RWPE2 (cell line): ENCODE results near the gene PDCD1LG2.
A peak's percentile ranks its signal among the peaks of the same experiment; 100 is the strongest.
"Not testable (repeated sequence)": the region's sequence is repeated elsewhere in the genome, so short reads cannot be mapped to it uniquely, and the experiment has no call there.

Experiments
- ATAC-seq: fragments of 200-7000 bp; cut with Tn5 transposase; 3 replicates; pipeline ENCODE4 v1.9.1; 2021; ENCODE audit warnings: low read depth
- DNase-seq: peaks from one replicate; pipeline ENCODE4 v3.0.0-alpha.2; 2020; ENCODE audit warnings: low spot score
- H3K27ac ChIP-seq: fragments of 450-650 bp; 2 replicates; pipeline ENCODE4 v1.5.1; 2017; ENCODE audit warnings: mild to moderate bottlenecking; ENCODE audit not compliant: poor library complexity, severe bottlenecking
- H3K27me3 ChIP-seq: fragments of 250-450 bp; sonication (Bioruptor Pico); 2 replicates; pipeline ENCODE4 v1.5.1; 2021; ENCODE audit warnings: mild to moderate bottlenecking, moderate library complexity; ENCODE audit not compliant: insufficient read depth, poor library complexity, severe bottlenecking
- H3K36me3 ChIP-seq: fragments of 250-450 bp; sonication (Bioruptor Pico); 2 replicates; pipeline ENCODE4 v1.5.1; 2020; ENCODE audit warnings: low read depth, mild to moderate bottlenecking, moderate library complexity
- H3K4me1 ChIP-seq: fragments of 250-450 bp; sonication (Bioruptor Pico); 2 replicates; pipeline ENCODE4 v1.5.1; 2021; ENCODE audit warnings: mild to moderate bottlenecking, moderate library complexity; ENCODE audit not compliant: insufficient read depth, poor library complexity, severe bottlenecking
- H3K4me3 ChIP-seq: fragments of 250-450 bp; sonication (Bioruptor Pico); 2 replicates; pipeline ENCODE4 v1.5.1; 2021; ENCODE audit warnings: mild to moderate bottlenecking, moderate library complexity; ENCODE audit not compliant: severe bottlenecking
- H3K9me3 ChIP-seq: fragments of 250-450 bp; sonication (Bioruptor Pico); 2 replicates; pipeline ENCODE4 v1.5.1; 2021; ENCODE audit warnings: mild to moderate bottlenecking, moderate library complexity; ENCODE audit not compliant: severe bottlenecking
- CTCF ChIP-seq: fragments of 450-650 bp; IDR thresholded peaks from one replicate; pipeline ENCODE4 v1.5.1; 2017; ENCODE audit warnings: mild to moderate bottlenecking, moderate library complexity; ENCODE audit not compliant: poor library complexity, severe bottlenecking

The PDCD1LG2 gene

DNA sequence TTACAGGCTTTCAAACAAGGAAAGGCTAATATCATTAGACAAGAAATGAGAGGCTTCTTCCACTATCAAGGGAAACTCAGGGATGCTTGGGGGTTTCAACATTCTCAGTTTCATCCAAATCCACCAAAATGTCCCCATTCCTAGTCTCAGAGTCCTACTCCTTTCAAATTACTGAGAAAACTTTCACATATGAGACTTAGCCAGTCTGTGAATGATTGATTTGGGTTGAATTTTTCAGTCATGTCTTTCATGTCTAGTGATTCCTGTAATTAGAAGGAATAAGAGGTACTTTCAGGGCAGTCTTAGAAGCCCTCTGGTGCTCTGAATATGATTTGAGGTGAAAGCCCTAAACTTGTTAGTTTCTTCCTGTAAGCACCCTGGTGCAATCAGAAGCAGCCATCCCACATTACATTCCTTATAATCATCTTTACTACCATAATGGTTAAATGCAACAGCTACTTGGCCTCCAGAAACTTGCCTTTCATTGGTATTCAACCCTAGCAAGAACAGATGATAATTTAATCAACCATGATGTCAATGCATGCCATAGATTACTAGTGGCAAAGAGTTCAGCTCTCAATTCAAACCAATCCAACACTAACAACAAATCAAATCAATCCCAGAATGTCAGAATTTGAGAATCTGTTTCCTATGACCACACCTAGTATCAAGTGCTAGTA, 67.8 kb downstream of the PDCD1LG2 start:
- Histone ChIP-seq H3K27me3 (no peaks in the 10 kb centered on the region), H3K27ac (peak overlapping the region; percentile 11), H3K4me1 (peaks cover 5% of the 10 kb centered on the region), H3K9me3 (no peaks in the 10 kb centered on the region), H3K36me3 (no peaks in the 10 kb centered on the region), H3K4me3 (no peak overlapping the region)
- DNase-seq (no peak), ATAC-seq (no peak)
- no peak for TF ChIP-seq CTCF

DNA sequence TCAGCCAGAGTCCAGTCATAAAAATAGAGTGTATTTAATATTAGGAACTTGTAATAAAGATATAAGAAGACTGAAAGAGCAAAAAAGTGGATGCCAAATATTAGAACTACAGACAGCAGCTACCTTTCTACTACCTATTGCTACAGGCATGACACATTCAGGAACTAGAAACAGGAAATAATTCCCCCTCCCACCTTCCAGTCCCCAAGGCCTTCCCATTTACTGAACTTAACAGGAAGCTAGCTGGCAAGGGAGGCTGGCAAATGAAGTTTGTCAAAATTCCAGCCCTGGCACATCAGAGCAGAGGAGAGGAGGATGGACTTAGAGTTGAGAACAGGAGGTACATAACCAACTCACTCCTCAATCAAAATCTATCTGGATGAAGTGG, 68.4 kb downstream of the PDCD1LG2 start:
- no peak for DNase-seq
- no peak for TF ChIP-seq CTCF
- ATAC-seq = 0 out of 3 replicates have a peak, but pooled peaks have one; percentile 50
- Histone ChIP-seq H3K36me3 (no peaks in the 10 kb centered on the region), H3K27me3 (no peaks in the 10 kb centered on the region), H3K4me3 (no peak overlapping the region), H3K4me1 (peaks cover 5% of the 10 kb centered on the region), H3K9me3 (no peaks in the 10 kb centered on the region), H3K27ac (peak overlapping the region; percentile 11)

DNA sequence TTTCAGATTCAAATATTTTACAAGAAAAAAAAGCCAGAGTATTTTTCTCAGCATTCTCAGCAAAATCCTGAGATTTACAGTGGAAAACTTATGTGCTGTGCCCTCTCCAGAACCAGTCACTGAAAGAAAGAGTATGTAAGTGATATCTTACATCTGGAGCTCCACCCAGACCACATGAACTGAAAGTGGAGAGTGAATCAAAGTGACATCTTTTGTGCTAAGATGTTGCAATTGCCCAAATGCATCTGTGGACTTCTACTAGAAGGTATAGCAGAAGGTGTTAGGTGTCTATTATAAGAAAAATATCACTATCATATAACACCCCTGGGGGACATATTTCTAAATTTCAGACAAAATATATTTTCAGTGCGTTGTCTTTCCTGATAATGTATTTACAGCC, 69.5 kb downstream of the PDCD1LG2 start:
- TF ChIP-seq CTCF = no peak
- no peak overlapping the region for H3K27ac ChIP-seq
- DNase-seq (no peak), ATAC-seq (no peak)
- H3K9me3 ChIP-seq = no peaks in the 10 kb centered on the region
- no peaks in the 10 kb centered on the region for H3K27me3 ChIP-seq
- H3K4me3 ChIP-seq = no peak overlapping the region
- H3K36me3 ChIP-seq = no peaks in the 10 kb centered on the region
- peaks cover 5% of the 10 kb centered on the region for H3K4me1 ChIP-seq

DNA sequence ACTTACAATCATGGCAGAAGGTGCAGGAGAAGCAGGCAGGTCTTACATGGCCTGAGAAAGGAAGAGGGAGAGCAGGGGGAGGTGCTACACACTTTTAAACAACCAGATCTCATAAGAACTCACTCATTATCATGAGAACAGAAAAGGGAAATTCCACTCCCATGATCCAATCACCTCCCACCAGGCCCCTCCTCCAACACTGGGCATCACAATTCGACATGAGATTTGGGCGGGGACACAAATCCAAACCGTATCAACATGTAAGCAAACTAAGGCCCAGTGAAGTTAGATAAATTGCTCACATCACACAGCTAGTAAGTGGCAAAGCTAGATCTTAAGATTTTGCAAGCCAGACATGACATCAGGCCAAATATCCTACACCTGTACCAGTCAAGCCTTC, 70.3 kb downstream of the PDCD1LG2 start:
- peaks cover 5% of the 10 kb centered on the region for H3K4me1 ChIP-seq
- ATAC-seq = no peak
- H3K4me3 ChIP-seq = no peak overlapping the region
- no peak for DNase-seq
- H3K36me3 ChIP-seq = no peaks in the 10 kb centered on the region
- no peak for TF ChIP-seq CTCF
- H3K27ac ChIP-seq = no peak overlapping the region
- H3K9me3 ChIP-seq = no peaks in the 10 kb centered on the region
- H3K27me3 ChIP-seq = no peaks in the 10 kb centered on the region

- not testable (repeated sequence) for ATAC-seq, DNase-seq
Observed at GRCh38 chr9:5581706-5582105, 71.4 kb downstream of the PDCD1LG2 start.

More at GRCh38 chr9:5581706-5582105, 71.4 kb downstream of the PDCD1LG2 start:
- not testable (repeated sequence) for H3K4me3 ChIP-seq, H3K9me3 ChIP-seq, H3K27ac ChIP-seq, H3K4me1 ChIP-seq, H3K36me3 ChIP-seq, H3K27me3 ChIP-seq
